Left forelimb (tissue), 1 donor: ENCODE measurements around the gene ALDH1A3.
A peak's percentile ranks its signal among the peaks of the same experiment; 100 is the strongest.
"Not testable (repeated sequence)": the region's sequence is repeated elsewhere in the genome, so short reads cannot be mapped to it uniquely, and the experiment has no call there.

Source experiments
- DNase-seq: peaks from one replicate; pipeline ENCODE4 v3.0.0-alpha.2; 2018; ENCODE audit warnings: low spot score

ALDH1A3 gene

DNA sequence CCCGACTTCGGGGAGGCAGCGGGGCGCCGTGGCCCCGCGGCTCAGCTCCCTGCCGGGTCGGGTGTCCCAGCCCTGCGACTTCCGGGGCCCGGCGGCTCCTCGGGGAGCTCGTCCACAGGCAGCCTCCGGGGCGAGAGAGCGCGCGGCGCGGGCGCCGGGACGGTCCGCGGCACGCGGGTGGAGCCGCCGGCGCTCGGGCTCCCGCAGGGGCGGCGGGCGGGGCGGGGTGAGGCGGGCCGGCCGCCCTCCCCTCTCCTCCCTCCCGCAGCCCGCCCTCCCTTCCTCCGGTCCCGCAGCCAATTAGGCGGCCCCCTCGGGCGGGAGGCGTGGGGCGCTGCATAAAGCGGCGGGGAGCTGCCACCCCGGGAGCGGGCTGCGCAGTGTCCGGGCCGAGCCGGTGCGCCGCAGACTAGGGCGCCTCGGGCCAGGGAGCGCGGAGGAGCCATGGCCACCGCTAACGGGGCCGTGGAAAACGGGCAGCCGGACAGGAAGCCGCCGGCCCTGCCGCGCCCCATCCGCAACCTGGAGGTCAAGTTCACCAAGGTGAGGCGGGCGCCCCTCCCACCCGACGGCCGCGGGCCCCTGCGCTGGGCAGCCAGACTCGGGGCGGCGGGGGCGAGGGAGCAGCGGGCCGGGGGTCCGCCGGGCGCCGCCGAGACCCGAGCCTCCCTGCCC, at the start of gene ALDH1A3:
Gene ALDH1A3 (plus strand): TSS at position 368 of the 675 bp plus-strand sequence. CDS start 77 bp downstream, at position 445.
- DNase-seq = no peak

DNA sequence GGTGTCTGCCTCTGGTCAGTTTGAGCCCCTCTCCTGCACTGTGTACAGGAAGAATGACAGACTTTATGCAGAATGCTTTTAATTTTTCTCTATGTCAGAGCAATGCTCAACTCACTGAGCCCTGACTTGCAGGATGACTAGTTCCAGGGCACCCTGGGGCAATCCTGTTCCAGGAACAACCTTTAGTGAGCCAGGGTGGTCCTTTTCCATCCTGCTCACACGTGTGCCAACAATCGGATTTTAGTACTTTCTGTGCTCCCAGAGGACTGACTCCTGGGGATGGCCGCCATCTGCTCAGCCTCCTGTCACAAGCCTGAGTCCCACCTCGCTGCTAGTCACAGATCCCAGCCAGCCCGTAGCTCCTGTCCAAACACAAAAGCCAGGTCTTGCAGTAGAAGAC, 48.2 kb upstream of the ALDH1A3 start:
- no peak for DNase-seq

DNA sequence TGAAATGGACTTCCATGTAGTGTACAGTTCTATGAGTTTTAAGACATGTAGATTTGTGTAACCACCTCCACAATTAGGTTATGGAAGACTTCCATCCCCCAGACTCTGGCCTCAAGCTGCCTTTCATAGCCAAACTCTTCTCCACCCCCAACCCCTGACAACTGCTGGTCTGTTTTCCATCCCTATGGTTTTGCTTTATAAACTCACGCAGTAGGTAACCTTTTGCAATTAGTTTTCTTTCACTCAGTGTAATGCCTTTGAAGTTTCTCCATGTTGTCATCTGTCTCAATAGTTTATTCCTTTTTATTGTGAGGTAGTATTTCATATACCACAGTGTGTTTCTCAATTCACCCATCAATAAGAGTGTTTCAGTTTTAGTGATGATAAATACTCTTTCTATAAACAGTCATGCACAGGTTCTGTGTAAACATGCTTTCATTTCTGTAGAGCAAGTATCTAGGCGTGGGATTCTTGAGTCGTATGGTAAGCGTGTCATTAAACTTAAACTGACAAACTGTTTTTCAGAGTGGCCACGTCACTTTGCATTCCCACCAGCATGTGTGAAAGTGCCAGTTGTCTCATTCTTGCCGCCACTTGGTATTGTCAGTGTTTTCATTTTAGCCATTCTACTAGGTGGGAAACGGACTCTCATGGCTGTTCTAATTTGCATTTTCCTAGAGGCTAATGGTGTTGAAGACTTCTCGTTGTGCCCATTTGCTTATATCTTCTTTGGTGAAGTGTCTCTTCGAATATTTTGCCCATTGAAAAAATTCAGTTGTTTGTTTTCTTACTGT, 47.3 kb upstream of the ALDH1A3 start:
- DNase-seq = no peak

DNA sequence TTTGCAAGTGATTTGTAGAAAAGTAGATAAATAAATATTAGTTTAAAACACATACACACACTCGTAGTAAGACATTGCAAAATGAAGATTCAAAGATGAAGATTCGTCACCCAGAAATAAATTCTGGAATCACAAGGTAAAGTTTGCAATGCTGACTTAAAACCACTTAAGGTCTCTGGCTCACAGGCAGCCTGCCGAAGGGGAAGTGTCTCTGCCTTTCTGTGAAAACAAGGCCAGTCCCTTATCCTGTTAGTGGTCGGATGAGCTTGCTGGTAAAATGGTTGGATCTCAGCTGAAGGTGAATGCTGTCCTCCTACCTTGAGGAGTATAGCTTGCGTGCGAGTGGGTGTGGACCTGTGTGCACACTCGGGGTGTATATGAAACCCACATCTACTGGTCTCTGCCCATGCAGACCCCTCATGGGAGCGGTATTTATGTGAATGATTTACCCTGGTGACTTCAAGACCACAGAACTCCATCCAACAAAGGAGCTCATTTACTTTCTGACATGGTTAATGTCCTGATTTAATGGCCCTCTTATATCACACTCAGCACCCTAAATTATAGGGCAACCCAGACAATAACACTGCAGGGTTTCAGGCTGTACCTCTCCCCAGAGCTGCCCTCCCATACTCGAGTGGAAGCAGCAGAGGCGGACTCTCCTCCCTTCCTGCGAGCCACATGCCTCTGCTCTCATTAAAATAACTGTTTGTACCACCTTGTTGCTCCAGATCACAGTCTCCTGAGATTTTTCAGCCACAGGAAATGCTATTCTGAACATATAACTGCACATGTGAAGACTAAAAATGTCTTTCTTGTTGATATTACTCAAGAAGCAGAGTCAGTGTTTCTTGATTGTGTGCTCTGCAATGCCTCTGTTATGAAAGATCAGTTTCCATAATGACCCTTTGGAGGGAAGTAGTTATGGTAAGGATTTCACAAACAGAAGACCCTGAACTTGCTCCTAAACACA, 45.9 kb upstream of the ALDH1A3 start:
- no peak for DNase-seq

DNA sequence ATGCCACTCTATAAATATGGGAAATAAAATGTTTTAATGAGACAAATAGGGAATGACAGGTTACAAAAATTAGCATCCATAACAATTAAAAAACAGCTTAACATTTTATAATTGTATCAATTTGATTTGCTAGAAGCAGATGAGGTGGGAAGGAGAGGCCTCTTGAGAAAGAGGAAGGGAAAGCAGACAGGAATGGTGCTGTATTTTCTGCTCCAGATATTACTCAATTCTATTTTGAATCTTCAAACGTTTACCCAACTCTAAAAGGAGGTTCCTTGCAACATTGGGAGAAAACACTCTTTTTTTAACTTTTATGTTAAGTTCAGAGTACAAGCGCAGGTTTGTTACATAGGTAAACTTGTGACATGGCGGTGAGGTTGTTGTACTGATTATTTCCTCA, 44.9 kb upstream of the ALDH1A3 start:
- no peak for DNase-seq

DNA sequence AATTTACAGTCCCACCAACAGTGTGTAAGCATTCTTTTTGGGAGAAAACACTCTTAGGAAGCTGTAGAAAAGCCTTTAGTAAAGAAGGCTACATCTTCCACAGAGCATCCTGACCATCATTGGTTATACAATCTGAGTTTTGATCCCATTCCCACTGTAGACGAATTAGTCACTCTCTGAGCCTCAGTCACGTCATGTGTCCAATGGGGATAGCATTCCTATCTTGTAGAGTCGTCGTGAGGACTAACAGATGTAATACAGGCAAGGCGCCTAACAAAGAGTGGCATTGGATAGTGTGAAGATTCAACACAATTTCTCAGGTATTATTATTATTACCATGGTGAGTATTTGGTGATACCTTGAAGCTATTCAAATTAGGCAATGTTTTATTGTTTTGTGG, 44.0 kb upstream of the ALDH1A3 start:
- DNase-seq = no peak

DNA sequence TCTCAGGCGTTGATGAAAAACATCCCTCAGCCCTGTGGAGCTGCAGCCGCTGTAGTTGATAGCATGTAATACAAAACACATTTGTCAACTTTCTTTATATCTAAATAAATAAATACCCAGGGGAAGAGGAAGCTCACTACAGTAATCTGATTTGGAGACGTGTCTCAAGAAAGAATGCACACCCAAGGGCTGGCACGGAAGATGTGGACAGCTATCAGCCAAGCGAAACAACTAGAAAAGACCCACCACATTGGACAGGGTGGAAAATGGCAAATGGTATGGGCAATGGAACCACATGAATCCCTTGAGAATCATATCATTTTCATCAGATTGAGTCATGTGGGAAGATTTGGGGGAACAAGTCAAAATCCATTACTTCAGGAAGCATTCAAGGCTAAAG, 43.1 kb upstream of the ALDH1A3 start:
- DNase-seq = no peak

DNA sequence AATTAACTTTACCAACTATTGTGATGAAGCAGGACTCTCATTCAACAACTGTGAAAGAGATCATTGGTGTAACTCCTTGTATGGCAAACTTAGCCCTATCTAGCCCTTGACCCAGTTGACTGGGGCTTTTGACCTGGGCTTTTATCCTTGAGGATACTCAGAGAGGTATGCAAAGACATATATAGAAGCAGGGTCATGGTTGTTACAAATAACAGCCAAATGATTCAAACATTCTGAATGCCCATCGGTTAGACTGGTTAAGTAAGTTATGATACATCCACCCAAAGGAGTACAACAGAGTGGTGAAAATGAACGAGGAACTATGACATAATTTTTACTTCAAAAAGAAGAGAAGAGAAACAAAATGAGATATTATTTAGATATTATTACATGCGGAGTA, 38.2 kb upstream of the ALDH1A3 start:
- no peak for DNase-seq

DNA sequence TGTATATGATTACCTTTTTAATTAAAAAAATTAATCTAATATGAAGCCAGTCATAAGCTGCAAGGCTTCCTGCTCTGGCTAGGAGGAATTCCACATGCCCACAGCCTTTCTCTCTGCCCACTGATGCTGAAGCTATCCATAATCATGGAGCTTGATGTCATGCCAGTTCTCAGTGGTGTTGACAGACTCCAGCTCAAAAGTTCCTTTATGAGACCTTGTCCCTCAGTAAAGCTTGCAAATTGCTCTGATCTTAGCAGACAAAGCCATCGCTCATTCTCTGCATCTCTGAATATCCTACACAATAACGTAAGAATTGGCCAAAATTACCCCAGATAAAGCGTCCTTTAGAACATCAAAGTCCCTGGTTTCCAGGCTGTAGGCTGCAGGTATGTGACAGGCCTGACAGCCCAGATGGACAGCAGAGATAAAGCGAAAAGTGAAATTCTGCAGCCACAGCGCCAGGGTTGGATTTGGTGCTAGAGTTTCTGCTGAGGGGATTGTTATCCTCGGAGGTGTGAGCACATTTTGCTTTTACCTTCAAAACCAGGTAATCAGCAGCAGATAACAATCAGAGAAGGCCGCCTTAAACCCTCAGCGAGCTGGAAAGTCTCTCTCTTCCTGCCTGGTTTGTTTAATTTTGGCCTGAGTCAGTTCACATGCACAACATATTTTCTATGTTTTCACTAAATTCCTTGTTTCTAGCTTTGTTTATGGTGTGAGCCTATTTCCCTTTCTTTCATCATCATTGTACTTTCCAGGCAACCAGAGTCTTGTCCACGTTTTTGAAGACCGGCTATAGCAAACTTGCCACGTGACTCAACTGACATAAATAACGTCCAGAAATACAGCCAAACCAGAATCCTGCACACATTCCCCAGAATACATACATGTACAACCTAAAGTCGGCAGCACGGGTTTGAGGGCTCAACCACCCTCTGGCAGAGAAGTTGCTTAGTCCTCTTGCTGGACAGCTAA, 36.6 kb upstream of the ALDH1A3 start:
- DNase-seq = no peak

DNA sequence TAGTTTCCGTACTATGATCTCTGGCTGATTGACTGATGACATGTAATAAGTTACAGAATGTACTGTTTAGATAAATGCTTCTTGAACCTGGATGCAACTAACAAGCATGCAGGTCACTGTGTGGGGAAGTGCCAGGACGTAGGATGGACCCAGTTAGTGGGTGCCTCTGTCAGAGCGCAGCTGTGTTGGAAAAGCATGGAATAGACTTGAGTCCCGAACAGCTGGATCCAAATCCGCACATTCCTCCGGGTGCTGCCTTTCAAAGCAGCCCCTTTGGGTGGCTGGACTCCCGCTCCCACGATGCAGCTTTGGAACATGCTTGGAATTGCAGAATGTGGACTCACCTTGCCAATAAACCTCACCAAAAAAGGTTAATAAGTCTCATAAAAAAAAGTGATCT, 35.5 kb upstream of the ALDH1A3 start:
- DNase-seq = no peak

DNA sequence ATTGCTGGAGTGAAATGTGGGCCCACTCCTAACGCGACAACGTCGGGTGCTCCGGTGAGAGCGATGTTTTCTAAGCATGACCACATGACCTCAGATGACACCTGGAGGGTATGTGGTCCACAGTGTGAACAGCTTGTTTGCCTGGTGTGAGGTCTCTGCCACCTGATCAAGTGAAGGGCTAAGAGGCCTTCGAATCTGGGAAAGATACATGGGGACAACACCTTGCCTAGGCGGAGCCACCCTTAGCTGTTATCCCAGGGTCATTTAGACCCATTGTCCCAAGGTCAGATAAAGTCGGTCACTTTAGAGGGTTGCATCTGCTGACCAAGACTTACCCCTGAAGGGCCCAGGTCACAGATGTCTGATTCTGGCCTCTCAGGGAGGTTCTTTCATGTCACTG, 34.9 kb upstream of the ALDH1A3 start:
- no peak for DNase-seq

DNA sequence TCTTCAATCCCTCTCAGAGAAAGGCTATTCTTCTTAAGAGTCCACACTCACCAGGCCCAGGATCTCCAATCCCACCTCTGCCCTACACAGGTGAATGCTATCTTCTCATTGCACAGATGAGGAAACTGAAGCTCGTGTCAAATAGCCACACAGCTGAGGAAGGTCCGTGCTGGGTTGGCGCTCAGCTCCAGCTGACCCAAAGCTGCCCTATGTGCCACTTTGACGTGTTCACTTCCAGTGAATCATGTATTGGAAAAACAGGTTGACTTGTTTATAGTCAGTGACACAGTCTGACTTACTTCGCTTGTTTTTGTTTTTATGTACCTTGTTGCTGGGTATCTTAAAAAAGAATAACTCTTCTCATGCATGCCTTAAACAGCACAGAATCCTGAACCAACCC, 32.4 kb upstream of the ALDH1A3 start:
- no peak for DNase-seq

DNA sequence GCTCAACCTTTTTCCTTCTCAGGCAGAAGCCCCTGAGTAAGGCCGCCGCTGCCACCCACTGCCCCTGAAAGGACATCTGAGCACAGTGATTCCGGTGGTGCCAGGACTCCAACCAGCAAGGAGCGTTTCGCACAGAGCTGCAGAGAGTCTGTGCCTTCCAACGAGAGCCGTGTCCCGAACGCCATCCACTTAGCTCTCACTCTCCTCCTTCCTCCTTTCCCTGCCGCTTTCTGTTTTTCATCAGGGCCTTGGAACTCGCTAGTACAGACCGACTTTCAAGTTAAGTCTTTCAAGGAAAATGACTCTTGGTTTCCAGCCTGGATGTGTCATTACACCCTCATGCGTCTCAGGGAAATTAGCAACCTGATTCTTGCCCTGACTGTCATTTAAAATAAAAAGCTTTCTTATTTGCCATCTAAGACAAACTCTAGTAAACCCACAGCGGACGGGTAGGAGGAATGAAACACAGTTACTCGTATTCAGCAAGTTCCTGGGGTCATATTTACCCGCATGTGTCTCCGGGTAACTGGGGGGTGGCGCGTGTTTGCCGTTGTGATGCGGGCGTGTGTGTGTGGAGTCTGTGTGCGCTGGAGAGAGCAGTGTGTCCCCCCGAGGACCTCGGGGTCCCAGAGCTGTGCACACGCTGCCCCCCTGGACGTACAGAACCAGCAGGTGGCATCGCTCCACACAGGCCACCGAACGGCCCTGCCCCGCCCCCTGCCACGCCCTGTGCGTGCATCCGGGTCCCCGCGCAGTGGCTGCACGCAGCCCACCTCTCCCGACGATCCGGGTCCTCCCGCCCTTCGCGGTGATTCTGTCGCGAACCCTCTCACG, 30.4 kb upstream of the ALDH1A3 start:
- DNase-seq = peak; percentile 77

DNA sequence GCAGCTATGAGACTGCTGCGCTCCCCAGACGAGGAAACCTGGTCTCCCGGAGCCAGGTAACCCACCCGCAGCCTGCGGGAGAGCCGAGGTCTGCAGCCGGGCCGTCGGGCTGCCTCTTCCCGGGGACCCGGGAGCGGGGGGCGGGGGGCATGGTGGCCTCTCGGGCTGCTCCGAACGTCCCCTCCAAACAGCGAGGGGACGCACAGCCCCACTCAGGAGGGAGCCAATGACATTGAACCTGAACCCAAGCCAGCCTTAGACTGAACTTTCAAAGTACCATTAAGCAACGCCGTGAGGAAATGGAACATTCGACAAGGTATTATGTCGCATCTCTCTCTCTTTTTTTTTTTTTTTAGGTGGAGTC, 29.8 kb upstream of the ALDH1A3 start:
- no peak for DNase-seq

DNA sequence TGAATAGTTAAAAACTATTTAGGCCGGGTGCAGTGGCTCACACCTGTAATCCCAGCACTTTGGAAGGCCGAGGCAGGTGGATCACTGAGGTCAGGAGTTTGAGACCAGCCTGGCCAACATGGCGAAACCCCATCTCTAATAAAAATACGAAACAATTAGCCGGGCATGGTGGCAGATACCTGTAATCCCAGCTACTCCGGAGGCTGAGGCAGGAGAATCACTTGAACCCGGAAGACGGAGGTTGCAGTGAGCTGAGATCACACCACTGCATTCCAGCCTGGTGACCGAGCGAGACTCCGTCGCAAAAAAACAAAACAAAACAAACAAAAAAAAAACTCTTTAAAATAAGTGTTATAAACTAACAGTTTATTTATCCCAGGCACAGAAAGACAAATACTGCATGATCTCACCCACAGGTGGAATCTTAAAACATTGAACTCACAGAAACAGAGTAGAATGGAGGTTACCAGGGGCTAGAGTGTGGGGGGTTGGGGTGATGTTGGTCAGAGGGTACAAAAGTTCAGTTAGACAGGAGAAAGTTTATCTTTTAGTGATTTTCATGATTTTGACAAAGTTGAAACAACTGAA, 28.1 kb upstream of the ALDH1A3 start:
- not testable (repeated sequence) for DNase-seq

DNA sequence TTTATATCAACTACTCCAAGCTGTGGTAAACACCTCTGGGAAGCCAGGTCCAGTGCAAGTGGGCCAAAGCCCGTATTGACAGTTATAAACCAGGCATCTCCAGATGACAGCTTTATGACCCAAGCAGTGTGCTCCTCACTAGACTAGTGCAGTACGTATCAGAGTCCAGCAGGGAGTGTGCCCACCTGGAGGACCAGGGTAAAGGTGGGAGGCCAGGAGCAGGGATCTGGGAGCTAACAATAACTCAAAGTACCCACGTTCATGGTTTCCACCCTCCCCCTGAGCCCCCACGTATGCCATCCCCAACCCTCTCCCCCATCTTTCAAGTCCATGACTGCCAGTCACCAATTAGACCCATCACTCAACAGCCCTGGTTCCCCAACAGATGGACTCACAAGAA, 27.0 kb upstream of the ALDH1A3 start:
- no peak for DNase-seq

DNA sequence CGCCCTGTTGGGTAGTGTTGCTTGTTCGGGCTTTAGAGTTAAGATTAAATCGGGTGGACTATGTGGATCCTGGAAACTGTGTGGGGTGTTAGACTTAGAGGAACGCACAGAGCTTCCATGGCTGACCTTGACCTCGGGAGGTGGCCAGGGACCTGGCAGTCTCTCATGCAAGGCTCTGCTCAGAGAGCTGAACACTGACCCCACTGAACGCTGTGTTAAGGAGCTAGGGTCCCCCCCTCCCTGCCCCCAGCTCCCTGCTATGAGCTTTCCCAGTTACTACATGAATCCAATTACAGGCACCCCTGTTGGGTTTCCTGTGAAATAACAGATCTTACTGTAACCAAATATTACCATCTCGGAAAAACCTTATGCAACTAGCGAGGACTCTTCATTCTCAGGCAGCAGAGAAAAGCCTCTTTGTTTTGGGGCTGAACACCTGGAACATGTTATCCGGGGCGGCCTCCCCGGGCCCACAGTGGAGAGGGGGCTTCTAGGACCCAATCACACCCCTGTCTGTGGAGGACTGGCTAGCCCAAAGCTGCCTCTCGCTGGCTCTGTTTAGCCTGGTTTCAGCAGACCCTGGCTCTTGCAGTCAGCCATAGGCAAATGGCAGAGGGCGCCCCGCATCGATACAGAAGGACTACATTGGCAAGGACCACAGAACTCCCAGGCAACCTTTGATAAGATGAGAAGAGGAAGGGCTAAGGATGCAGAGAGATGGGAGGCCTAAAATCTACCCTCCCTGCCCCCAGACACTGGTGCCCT, 25.8 kb upstream of the ALDH1A3 start:
- DNase-seq = no peak

DNA sequence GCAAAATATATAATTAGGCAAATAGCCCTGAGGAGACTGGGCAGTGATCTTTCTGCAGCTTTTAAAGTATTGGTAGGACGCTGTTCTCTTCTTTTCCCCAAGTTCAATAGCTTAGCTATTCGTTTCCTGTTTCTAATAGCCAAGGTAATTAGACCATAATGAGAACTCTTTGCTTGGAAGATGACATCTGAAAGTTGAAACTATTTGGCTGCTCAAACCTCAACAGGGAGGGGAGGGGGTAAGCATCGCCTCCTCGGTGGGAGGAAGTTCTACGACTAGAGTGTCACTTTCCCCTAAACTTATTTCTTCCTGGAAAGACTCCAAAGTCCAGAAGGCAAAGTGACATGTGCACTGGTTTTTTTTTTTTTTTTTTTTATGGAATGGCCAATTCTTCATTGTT, 22.8 kb upstream of the ALDH1A3 start:
- DNase-seq = no peak

DNA sequence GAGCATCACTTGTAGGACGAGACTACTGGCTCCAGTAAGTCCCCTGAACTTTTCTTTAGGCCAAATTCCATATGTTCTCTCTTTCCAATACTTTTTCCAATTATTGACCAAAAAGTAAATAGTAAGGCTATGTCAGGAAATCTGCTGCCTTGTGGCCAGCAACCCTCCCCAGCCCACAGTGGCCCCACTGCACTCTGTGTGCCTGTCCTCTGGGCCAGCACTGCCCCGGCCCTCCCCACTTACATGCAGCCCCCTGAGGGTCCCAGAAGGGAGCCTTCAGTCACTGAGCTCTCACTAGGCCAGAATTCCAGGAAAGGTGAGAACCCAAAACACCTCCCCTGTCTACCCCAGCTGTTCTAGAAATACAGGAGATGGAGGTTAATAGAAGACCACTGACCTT, 21.3 kb upstream of the ALDH1A3 start:
- DNase-seq = no peak
